K562 (cell line): Measurements from ENCODE around the gene SRPRA. TPM values are rescaled to one million over a fixed set of nuclear protein-coding genes. Genes with fewer than 3 reads are reported as not detected.

ENCODE experiments used
- ATAC-seq: fragments of 200-7000 bp; cut with Tn5 transposase; 3 replicates; pipeline ENCODE4 v1.9.1; 2020; ENCODE audit warnings: moderate library complexity
- BruUV-seq: library from RNA; stranded (reverse); fragments of 400-500 nt; replicated peaks from 2 replicates; lab custom pipeline; 2021; lab: Mats Ljungman, UMichigan
- CTCF ChIA-PET: fragments of 300-600 bp; formaldehyde crosslinking; extraction: SDS; loops from one replicate; lab custom pipeline; 2021; ENCODE audit warnings: low intra/inter-chr PET ratio; lab: Yijun Ruan, JAX
- POLR2A ChIA-PET: fragments of 300-600, 350-650 bp; sonication (Branson Sonifier 250); formaldehyde crosslinking; extraction: SDS; loops from one replicate; lab custom pipeline; 2021; ENCODE audit warnings: antibody characterized with exemption, inconsistent platforms; lab: Yijun Ruan, JAX
- DNase-seq, 4 experiments: peaks; one replicate each; pipeline versions ENCODE4 v3.0.0 to v3.0.0-alpha.2; 2011 to 2018; ENCODE audit warnings: low spot score in 3 of 4, mixed read lengths in 3 of 4; ENCODE audit errors: extremely low read depth in 1 of 4
- FAIRE-seq: peaks from 2 replicates; lab custom pipeline; 2011; peaks lifted over from hg19 to GRCh38; lab: Jason Lieb, UNC
- H2AFZ ChIP-seq: 2 replicates; pipeline ENCODE4 v1.6.0; 2011; ENCODE audit warnings: low read depth, low read length, control low read depth, inconsistent platforms
- H3K27ac ChIP-seq: fragments of 200-600 bp; 3 replicates; pipeline ENCODE4 v1.8.0; 2011; ENCODE audit warnings: low read depth, mild to moderate bottlenecking, control low read depth, inconsistent platforms, low read length, moderate library complexity, mixed read lengths; ENCODE audit errors: extremely low read depth
- H3K27me3 ChIP-seq, 2 experiments: fragments of 300-600 bp in 1 of 2; 2 replicates in 1 of 2; 3 replicates in 1 of 2; pipeline versions ENCODE4 v1.6.0 to v1.8.0; 2011; ENCODE audit warnings: inconsistent platforms in 2 of 2, low read length in 2 of 2, mild to moderate bottlenecking in 1 of 2, mixed read lengths in 1 of 2, moderate library complexity in 1 of 2; ENCODE audit not compliant: control insufficient read depth in 2 of 2, insufficient read depth in 2 of 2
- H3K36me3 ChIP-seq: fragments of 300-600 bp; 3 replicates; pipeline ENCODE4 v1.8.0; 2011; ENCODE audit warnings: mild to moderate bottlenecking, low read length, inconsistent platforms; ENCODE audit not compliant: control insufficient read depth, insufficient read depth
- H3K4me1 ChIP-seq, 2 experiments: fragments of 200-600 bp in 1 of 2; replicated peaks in 1 of 2; 2 replicates in 1 of 2; 3 replicates in 1 of 2; pipeline versions ENCODE4 v1.5.1 to v1.8.0; 2011; ENCODE audit warnings: inconsistent platforms in 2 of 2, low read length in 2 of 2, mild to moderate bottlenecking in 1 of 2, mixed read lengths in 1 of 2, moderate library complexity in 1 of 2; ENCODE audit not compliant: control insufficient read depth in 2 of 2, insufficient read depth in 2 of 2
- H3K4me2 ChIP-seq: 2 replicates; pipeline ENCODE4 v1.6.1; 2011; ENCODE audit warnings: low read length, control low read depth, inconsistent platforms, mixed read lengths; ENCODE audit not compliant: insufficient read depth
- H3K4me3 ChIP-seq: fragments of 200-600 bp; sonication (generic), shearing (Covaris generic); 2 replicates; pipeline ENCODE4 v1.5.1; 2016; ENCODE audit warnings: control low read depth, inconsistent platforms
- H3K79me2 ChIP-seq: fragments of 200-600 bp; 3 replicates; pipeline ENCODE4 v1.8.0; 2011; ENCODE audit warnings: low read length, inconsistent platforms; ENCODE audit not compliant: control insufficient read depth, insufficient read depth
- H3K9ac ChIP-seq, 2 experiments: 2 replicates each; pipeline versions ENCODE4 v1.6.0 to v1.6.1; 2011; ENCODE audit warnings: low read depth in 2 of 2, low read length in 2 of 2, control low read depth in 1 of 2, inconsistent platforms in 1 of 2, mild to moderate bottlenecking in 1 of 2, mixed read lengths in 1 of 2; ENCODE audit not compliant: insufficient read depth in 1 of 2
- H3K9me1 ChIP-seq: one replicate; pipeline ENCODE4 v1.6.0; 2011; ENCODE audit warnings: inconsistent platforms, mild to moderate bottlenecking, low read length, moderate library complexity; ENCODE audit not compliant: control insufficient read depth, insufficient read depth
- H3K9me3 ChIP-seq: replicated peaks from 2 replicates; pipeline ENCODE4 v1.5.1; 2011; ENCODE audit warnings: low read depth, low read length, inconsistent platforms; ENCODE audit not compliant: control insufficient read depth, insufficient read depth
- H4K20me1 ChIP-seq: replicated peaks from 2 replicates; pipeline ENCODE4 v1.6.1; 2011; ENCODE audit warnings: low read length, inconsistent platforms, mixed read lengths; ENCODE audit not compliant: control insufficient read depth, insufficient read depth
- CEBPG ChIP-seq, 3 experiments: fragments of 200-800 bp in 1 of 3; sonication (Bioruptor generic) in 1 of 3; sonication (generic) in 1 of 3; formaldehyde crosslinking in 1 of 3; IDR thresholded peaks in 2 of 3; conservative IDR thresholded peaks in 1 of 3; 2 replicates each; pipeline versions ENCODE4 v1.6.1 to v1.8.0; 2016 to 2022; ENCODE audit warnings: missing compliant biosample characterization in 2 of 3, missing genetic modification characterization in 2 of 3, mild to moderate bottlenecking in 1 of 3, missing genetic modification reagents in 1 of 3
- CREB1 ChIP-seq, 2 experiments: sonication (generic) in 1 of 2; formaldehyde crosslinking in 1 of 2; IDR thresholded peaks; 2 replicates each; pipeline versions ENCODE4 v1.6.1 to v1.8.0; 2012 to 2022; ENCODE audit warnings: inconsistent platforms in 1 of 2, mild to moderate bottlenecking in 1 of 2, missing genetic modification reagents in 1 of 2, moderate library complexity in 1 of 2
- CREM ChIP-seq: IDR thresholded peaks from 2 replicates; pipeline ENCODE4 v1.6.1; 2014; ENCODE audit warnings: antibody characterized with exemption, low read depth
- DNMT1 ChIP-seq: fragments of 450-650 bp; IDR thresholded peaks from 2 replicates; pipeline ENCODE4 v1.6.1; 2016; ENCODE audit warnings: antibody characterized with exemption, mild to moderate bottlenecking
- MCM3 ChIP-seq: fragments of 450-650 bp; IDR thresholded peaks from 2 replicates; pipeline ENCODE4 v1.6.1; 2016
- ZNF408 ChIP-seq: fragments of 250-450 bp; sonication (Bioruptor Pico); IDR thresholded peaks from 2 replicates; pipeline ENCODE4 v1.4.0; 2020; ENCODE audit warnings: low read depth, mild to moderate bottlenecking, moderate library complexity
- ZNF436 ChIP-seq: fragments of 250-450, 450-650 bp; sonication (Bioruptor Pico); formaldehyde crosslinking; IDR thresholded peaks from 2 replicates; pipeline ENCODE4 v1.7.0; 2020; ENCODE audit warnings: mild to moderate bottlenecking
- WGBS: fragments of 100-300 bp; shearing (Covaris generic); methylation state at CpG from one replicate; pipeline ENCODE4 v1.1.6; 2016; ENCODE audit warnings: low coverage, mixed read lengths; ENCODE audit not compliant: insufficient coverage; ENCODE audit errors: missing lambda C conversion rate; 5-methylcytosine and 5-hydroxymethylcytosine counted together
- in situ Hi-C: fragments of 300-500 bp; cut with MboI; formaldehyde crosslinking; loops from 4 replicates; pipeline ENCODE4 v1.15.0; 2018; ENCODE audit warnings: inconsistent platforms, mixed read lengths
- intact Hi-C: fragments of 100-400 bp; cut with micrococcal nuclease; formaldehyde crosslinking; loops from 2 replicates; pipeline ENCODE4 v1.14.2; 2022
- polyA plus RNA-seq, 8 experiments: library from polyadenylated mRNA; depleted of rRNA in 4 of 8; stranded (reverse) in 5 of 8; unstranded in 3 of 8; fragments of >200 nt; fragmentation: Nextera tagmentation in 2 of 8; fragmentation: Illumina TruSeq in 1 of 8; extraction: Ambion mirVana in 2 of 8; extraction: Trizol in 1 of 8; gene quantifications; 2 replicates each; pipeline versions ENCODE4 v1.2.1 to v1.2.3, GENCODE V29; 2011 to 2014; ENCODE audit warnings: inconsistent platforms in 1 of 8, missing spikeins in 1 of 8
- total RNA-seq, 7 experiments: library from RNA; depleted of rRNA in 6 of 7; stranded (reverse); fragments of >200 nt in 6 of 7; fragmentation: Illumina TruSeq in 2 of 7; extraction: Trizol in 2 of 7; gene quantifications; 2 replicates each; pipeline versions ENCODE4 v1.2.1 to v1.2.3, GENCODE V29; 2011 to 2021; ENCODE audit warnings: low replicate concordance in 1 of 7

Gene SRPRA
- total and polyA plus RNA-seq, 9 of the 15 experiments (the other 6 are each of a cell fraction or from before 2014, with no cell fraction given): 33.5 to 124 (median 80.0) TPM

- Histone ChIP-seq H3K27me3 (no peaks in the 10 kb centered on the region), H3K4me2 (no peak overlapping the region), H3K4me3 (no peak overlapping the region), H3K36me3 (0 out of 3 replicates have a peak, but pooled peaks cover 13% of the 10 kb centered on the region), H4K20me1 (no peaks in the 10 kb centered on the region), H3K9me1 (no peaks in the 10 kb centered on the region), H3K79me2 (no peaks in the 10 kb centered on the region), H2AFZ (no peak overlapping the region), H3K27ac (no peak overlapping the region), H3K4me1 (no peaks in the 10 kb centered on the region; a peak in 1 of 5 replicates), H3K9me3 (no peaks in the 10 kb centered on the region), H3K9ac (no peak overlapping the region)
- ATAC-seq (peak; percentile 64), FAIRE-seq (no peak), DNase-seq (no peak)
- 25% methylated on average over 2 of the region's 2 CpGs for WGBS
- in situ Hi-C loops: no loop called here
- no TSS peak for BruUV-seq
- intact Hi-C loops: no loop called here
- TF ChIP-seq DNMT1: no peak
- no peak for TF ChIP-seq ZNF408 (CRISPR knock-in tag)
- TF ChIP-seq ZNF436 (CRISPR knock-in tag): no peak
- TF ChIP-seq CREM: 0 out of 2 replicates have a peak, but pooled peaks have one; percentile 9
- no peak for TF ChIP-seq MCM3
- peak; percentile 50; the same call in 1 of the 2 replicates for TF ChIP-seq CREB1 (IDR thresholded peaks at IDR 0.05)
- no peak for TF ChIP-seq CREB1 (CRISPR knock-in tag; IDR thresholded peaks at IDR 0.05)
- TF ChIP-seq CEBPG (CRISPR knock-in tag; IDR thresholded peaks at IDR 0.05): no peak
- no peak for TF ChIP-seq CEBPG (tag; conservative IDR thresholded peaks at IDR 0.05 in 1 of 2, IDR thresholded peaks at IDR 0.05 in 1 of 2)
- ChIA-PET POLR2A (no interaction called here), CTCF (no interaction called here)
Measured at GRCh38 chr11:126297004-126297403, 28.3 kb upstream of the SRPRA start.
